Raji (cell line): ENCODE results near the gene SLC37A3.

Experiments
- POLR2A ChIP-seq: IDR thresholded peaks from 2 replicates; pipeline ENCODE4 v1.6.1; 2011; ENCODE audit warnings: low read depth, low read length, control low read depth; ENCODE audit not compliant: insufficient read depth

Gene SLC37A3

DNA sequence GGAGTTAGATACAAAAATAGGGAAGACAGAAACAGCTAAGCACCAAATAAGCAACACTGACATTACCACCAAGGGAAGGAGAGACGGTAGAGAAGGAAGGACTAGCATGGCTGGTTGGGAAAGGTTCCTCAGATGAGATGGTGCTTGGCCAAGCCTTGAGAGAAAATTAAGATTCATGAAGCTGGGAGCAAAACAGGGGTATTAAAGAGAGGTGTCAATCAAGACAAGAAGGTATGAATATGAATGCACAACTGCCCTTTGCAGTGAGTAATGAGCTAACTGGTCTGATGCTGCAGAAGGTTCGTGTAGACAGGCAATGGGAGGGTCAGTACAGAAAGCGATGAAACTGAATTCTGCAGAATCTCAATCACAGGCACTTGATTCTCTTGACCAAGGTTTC is 67.7 kb downstream of the SLC37A3 start:
- TF ChIP-seq POLR2A: no peak

DNA sequence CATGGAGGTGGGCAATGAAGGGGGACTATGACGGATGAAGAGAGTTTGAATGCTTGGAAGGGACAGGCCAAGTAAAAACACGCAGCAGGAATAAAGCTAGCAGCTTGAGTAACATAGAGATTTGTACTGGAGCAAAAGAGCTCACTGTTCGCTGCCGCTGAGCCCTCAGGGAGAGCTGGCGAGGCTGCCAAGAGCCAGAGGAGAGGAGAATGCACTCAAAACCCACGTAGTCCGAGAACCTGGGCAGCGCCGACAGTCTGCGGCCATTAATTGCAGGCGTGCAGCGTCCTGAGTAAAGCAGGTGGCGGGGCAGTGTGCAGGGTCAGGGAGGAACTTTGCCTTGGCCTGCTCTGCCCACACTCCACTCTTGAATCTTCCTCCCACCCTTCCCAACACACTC is 68.2 kb downstream of the SLC37A3 start:
- no peak for TF ChIP-seq POLR2A

DNA sequence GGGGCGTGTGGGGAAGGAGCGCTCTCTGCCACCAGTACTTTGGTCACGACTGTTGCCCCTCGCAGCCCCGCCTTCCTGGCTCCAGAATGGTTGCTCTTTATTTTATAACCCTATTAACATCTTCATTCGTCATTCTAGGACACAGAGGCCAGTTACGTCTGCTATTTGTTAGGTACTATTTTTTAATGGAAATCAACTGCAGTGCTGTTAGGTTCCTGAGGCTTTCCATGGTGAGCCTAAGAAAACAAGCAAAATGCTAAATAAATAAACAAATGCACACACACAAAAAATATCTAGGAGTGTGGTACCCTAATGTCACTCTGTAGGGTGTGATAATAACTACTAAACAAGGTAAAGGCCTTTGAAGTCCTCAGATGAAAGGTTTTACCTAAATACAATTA is 71.1 kb downstream of the SLC37A3 start:
- TF ChIP-seq POLR2A: no peak

DNA sequence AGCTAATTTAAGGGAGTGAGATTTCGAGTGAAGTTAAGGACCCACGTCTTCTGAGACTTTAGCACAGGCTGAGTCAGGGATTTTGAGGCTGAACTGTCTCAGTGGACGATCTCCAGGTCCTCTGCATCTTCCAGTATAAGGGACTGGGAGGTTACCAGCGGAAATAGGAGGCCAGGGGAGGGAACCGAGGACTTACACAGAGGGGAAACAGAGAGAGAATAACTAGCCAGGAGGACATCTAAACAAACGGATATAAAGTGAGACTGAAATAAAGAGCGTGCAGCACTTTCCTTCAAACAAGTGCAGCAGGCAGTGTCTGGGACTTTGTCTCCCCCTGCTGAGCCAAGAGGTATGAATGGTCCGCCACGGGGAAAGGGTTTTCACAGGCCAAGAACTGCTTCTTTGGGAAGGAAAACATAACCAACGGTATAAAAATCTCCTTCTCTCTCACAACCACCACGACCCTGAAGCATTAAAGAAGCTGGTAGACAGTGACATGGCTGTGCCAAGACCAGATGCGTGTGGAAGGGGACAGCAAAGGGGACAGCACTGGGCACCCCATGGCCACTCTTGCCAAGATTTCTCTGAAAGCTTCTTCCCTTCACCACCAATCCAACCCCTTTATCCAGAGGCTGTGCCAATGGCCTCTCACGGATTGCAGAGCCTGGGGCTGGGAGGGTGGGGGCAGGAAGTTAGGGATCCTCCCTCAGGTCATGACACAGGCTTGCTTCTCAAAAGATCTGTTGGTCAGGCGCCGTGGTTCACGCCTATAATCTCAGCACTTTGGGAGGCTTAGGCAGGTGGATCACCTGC is 72.0 kb downstream of the SLC37A3 start:
- no peak for TF ChIP-seq POLR2A

DNA sequence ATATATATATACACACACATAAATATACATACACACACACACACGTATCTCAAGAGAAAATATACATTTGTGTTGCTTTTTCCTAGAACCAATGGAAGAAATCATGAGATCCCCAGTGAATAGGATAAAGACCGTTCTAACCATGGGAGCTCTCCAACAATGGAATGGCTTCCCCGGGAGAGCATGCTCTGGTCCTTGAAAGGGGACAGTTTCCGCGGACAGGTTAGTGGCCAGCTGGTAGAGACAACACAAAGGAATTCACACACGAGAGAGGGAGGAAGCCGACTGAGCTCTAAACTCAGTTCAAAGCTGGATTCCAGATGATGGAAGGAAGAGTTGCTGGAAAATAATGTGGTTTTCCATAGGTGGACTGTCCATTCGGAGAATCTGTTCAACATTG is 72.7 kb downstream of the SLC37A3 start:
- no peak for TF ChIP-seq POLR2A

DNA sequence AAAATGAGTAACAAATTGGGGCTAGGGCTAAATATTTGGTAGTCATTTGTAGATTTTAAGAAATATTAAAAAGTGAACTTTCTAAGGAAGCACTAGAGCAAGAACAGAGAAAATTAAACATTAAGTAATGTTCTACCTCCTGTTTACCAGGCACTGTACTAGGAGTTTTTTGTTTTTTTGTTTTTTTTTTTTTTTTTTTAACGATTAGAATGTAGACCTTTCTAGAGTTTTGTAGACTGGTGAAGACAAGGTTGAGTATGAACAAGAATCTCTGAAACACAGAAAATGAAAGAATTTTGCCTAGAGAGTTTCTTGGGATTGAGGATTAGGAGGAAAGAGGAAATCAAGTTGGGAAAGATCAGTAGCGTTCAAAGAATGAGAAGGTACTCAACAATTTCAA is 73.6 kb downstream of the SLC37A3 start:
- TF ChIP-seq POLR2A: no peak

DNA sequence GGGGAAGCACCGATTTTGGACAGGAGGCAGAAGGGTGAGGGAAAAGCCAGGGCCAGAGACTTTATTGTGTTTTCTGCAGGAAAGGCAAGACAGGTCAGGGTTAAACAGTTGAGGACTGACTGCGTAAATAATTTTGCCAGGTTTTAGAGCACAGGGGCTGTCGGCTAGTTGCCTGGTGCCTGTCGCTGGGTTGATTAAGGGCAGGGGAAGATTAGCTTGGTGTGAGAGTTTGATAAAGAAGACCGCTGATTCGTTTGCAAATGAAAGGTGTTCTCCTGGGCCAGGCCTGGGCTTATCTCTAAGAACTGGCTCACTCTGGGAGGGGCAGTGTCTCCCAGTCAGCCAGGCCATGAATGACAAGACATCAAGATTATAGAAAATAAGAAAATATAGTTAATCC is 75.6 kb downstream of the SLC37A3 start:
- TF ChIP-seq POLR2A: no peak

DNA sequence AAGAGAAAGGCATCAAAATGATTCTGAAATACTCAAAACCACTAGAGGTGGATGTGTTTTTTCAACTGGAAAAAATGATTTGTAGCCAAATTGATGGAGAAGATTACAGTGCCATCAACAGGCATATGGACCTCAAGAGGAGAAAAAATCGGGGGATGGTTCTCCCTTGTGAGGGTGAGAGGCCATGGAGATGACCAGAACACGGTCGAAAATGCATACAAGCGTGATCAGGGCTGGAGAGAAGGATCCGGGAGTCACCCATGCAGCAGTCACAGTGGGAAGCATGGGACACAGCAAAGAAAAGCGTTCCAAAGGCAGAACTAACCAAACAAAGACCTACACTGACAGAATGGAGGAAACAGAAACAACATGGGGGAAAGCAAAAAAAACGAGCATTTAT is 80.3 kb downstream of the SLC37A3 start:
- TF ChIP-seq POLR2A: no peak

DNA sequence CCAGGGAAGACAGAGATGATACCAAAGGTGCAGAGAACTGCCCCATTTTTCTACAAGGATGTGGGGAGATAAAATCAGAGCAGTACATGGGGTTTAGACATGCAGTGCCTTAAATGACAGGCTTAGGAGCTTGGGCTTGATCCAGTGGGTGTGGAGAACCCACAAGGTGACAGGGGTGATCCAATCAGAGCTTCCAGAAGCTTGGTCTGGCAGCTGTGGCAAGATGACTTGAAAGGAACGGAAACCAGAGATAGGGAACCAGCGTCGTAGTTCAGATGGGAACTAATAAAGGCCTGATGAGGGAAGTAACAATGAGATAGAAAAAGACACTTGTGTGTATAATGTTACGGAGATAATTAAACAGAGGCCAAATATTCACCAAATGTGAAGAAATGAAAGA is 80.7 kb downstream of the SLC37A3 start:
- no peak for TF ChIP-seq POLR2A

DNA sequence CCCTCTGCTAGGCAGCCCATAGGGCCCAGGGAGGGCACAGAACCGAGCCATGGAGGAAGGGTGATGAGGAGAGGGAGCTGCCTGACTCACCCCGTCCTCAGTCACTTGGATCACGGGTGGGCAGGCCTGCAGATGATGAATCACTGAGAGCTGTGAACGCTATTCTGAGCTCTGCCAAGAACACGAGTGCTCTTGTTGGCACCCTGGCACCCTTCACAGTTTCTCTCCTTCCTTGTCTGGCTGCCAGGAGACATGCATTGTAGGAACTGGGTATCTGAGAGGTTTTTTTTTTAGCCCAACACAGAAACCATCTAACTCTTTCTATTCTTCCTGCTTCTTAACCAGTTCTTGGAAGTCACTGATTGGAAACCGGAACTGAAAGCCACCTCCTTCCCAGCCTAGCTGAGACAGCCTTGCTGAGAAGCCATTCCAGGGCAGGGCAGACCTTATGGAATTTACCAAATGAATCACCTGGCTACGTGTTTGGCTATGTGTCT is 82.1 kb downstream of the SLC37A3 start:
- no peak for TF ChIP-seq POLR2A

DNA sequence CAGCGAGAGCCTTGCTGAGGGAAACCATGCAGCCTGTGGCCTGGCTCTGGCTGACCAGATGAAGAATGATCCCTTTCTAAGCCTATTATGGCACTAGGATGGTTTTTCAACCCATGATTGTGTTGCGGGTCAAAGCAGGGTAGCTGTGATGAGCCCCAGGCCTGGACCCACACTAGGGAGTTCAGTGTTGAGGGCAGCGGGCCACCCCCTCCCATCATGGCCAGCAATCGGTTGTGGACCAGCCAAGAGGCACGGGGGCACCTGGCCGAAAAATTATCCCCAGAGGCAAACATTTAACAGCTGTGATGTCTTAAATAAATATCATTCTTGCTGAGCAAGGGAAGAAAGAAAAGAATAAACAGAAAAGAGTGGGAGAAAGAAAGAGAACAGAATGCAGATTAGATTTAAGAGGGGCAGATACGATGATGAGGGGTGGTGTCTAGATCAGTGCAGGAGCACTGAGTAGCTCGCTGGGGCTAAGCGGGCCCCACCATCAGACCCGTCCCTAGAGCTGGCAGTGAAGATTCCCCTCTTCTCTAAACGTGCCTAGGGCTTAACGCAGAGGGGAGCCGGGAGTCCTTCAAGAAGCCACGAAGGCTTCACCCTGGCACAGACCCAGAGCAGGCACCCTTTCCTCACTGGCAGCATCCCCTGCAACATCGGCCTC is 82.7 kb downstream of the SLC37A3 start:
- TF ChIP-seq POLR2A: no peak

DNA sequence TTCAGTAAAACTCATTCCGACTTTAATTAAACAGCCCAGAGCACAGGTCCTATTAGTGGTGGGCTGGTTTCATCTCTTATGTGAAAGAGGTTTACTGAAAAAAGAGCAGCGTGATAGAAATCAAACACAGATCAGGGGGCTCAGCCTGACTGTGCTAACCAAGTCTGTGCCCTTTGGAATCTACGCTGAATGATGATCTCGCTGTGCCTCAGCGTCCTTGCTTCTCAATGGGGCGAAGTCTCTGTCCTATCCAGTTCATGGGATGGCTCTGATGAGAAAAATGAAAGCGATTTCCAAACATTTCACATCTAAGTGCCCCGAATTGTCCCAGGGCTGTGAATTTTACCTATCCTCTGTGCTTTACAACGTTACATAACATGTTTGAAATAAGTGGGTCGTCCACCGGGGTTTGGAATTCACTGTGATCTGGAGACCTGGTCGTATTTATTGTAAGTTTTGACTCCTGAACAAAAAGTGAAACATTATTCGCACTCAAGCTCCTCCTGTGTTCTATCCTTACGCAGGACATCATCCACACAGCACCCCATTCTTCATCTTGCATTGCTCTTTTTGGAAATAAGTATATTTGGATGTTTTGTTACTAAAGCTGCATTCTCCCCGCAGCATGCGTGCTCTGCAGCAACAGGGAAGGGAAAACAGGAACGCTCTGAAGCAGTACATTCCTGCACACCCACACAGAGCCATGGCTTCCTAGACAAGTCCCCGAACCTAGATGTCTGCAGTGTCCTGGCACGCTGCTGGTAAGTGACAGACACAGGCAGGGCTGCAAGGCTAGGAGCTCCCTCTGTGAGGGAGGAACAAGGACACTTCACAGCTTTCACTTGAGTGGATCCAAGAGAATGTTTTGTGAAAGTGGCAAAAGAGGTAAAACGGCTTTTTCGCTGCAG is 83.5 kb downstream of the SLC37A3 start:
- no peak for TF ChIP-seq POLR2A

DNA sequence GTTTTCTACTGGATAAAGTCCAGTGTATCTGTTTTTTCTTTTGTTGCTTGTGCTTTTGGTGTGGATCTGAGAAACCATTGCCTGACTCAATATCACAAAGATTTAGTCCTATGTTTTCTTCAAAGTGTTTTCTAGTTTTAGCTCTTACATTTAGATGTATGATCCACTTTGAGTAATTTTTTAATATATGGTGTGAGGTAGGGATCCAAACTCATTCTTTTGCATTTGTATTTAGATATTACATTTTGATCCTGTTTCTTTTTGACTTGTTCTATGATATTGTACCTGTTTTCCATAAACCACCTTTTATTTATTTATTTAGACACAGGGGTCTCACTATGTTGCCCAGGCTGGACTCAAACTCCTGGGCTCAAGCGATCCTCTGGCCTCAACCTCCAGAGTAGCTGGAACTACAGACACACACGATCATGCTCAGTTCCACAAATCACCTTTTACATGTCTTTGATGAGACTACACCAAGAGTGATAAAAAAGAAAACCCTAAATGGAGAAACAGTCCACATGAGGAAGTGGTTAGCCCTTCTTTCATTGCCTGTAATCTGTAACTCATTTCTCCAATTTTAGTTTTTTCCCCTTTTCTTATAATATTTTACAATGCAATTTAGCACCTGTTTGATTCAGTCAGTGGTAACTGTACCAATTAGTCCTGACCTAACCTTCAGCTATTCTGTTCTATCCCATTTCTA is 86.0 kb downstream of the SLC37A3 start:
- TF ChIP-seq POLR2A: no peak

DNA sequence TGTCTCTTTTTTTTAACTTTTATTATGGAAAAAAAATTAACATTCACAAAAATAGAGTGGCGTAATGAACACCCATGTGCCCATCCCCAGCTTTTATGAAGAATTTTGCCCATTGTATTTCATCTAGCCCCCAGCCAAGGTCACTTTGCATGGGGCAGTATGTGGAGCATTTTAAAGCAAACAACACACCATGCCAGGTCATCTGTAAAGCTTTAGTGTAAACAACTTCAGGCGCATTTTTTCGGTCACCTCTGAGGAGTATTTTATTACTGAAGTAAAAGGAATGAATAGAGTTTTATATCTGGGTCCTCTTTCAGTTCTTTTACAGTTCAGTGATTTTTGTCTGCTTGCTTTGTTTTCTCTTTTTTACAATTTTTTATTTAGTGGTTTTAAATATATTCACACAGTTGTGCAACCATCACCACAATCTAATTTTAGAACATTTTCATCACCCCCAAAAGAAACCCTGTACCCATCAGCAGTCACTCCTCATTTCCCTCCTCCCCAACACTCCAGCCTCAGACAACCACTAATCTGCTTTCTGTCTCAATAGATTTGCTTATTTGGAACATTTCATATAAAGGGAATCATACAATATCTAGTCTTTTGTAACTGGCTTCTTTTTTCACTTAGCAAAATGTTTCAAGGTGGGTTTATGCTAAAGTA is 87.9 kb downstream of the SLC37A3 start:
- TF ChIP-seq POLR2A: no peak
